NCI-H2029 treated with DMSO at 0.1 percent for 48 hours (cell line): ENCODE data around the gene RSPH1.

Experiments
- DNase-seq: peaks from one replicate; lab custom pipeline; 2025; lab: John Stamatoyannopoulos, UW

Gene RSPH1

DNA sequence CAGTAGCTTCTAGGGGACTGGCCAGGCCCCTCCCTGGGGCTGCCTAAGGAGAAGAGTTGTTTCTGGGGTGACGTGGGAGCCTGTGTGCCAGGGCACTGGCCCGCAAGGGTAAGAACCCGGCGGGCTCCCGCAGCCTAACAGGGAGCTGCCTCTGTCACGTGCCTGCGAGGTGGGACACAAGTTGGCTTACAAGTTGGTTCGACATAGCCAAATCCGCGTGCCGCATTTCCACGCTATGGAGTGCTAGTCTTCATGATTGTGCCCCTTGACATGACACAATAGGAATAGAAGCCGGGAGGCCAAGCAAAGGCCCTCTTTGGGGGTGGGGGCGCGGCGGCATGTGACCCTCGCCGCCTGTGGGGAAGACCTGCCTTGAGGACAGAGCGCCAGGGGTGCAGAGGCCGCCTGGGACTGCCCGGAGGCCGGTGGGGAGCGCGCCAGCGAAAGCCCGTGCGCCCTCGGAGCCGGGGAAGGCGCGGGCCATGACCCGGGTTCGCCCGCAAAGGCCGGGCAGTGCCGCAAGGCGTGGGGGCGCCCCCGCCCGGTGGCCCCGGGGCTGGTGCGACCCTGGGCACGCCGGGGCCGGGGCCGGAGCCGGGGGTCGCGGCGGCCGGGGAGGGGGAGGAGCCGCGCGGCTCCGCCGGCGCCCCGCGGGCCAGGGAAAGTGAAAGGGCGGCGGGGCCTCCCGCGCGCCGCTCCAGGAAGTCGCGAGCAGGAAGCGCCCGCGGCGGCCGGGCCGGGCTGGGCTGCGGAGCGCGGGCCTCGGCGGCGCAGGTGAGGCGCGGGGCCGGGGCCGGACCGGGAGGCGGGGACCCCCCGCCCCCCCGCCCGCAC is 17.3 kb upstream of the RSPH1 start, which contains the start of gene SLC37A1:
Gene SLC37A1, plus strand, starts transcription at position 702 of the 834 bp plus-strand sequence. CDS start 4,603 bp downstream, outside the sequence.
- no peak for DNase-seq

GRCh38 chr21:42512346-42513034 is 16.5 kb upstream of the RSPH1 start:
- DNase-seq: no peak

DNA sequence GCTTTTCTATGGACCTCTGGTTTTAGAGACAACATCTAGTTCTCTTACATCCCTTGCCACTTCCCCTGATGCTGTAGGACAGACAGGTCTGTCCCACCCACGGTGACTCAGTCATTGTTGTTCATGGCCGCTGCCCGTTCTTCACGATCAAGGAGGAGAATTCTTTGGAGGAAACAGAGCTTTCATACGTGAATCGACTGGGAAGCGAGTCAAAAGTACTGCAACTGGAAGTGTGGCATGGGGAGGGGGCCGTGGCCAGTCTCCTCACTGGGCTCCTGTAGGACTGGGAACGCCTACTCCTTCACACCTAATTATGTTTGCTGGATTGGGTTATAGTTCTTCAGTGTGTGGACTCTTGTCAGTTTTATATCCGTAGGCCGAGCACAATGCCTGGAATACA is 13.2 kb upstream of the RSPH1 start:
- no peak for DNase-seq

- DNase-seq: no peak
Measured at GRCh38 chr21:42508371-42508770, 12.3 kb upstream of the RSPH1 start.

GRCh38 chr21:42507418-42507817 is 11.4 kb upstream of the RSPH1 start:
- no peak for DNase-seq

GRCh38 chr21:42505090-42505726 is 9.2 kb upstream of the RSPH1 start:
- DNase-seq: no peak

DNA sequence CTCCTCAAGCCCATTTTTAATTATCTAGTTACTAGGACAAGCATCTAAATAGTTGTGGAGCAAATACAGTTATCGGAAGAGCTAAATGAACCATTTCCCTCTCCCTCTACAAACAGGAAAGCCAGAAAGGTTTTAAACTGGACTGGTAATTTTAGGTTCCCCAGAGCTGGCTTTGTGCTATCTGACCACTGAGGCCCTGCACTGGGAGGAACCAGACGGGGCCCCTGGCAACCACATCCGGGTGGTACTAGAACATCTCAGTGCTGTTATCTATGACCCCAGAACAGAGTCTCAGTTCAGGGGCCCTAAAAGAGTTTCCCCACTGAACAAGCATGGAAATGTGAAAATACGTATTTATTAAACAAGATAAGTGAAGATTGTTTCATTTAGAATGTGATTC is 7.7 kb upstream of the RSPH1 start:
- DNase-seq: no peak

- DNase-seq: no peak
Measured at GRCh38 chr21:42500736-42501135, 4.7 kb upstream of the RSPH1 start.

- DNase-seq: no peak
Measured at GRCh38 chr21:42500225-42500624, 4.2 kb upstream of the RSPH1 start.

- no peak for DNase-seq
Measured at GRCh38 chr21:42499444-42500112, 3.6 kb upstream of the RSPH1 start.

- DNase-seq: no peak
Measured at GRCh38 chr21:42498012-42498411, 2.0 kb upstream of the RSPH1 start.

DNA sequence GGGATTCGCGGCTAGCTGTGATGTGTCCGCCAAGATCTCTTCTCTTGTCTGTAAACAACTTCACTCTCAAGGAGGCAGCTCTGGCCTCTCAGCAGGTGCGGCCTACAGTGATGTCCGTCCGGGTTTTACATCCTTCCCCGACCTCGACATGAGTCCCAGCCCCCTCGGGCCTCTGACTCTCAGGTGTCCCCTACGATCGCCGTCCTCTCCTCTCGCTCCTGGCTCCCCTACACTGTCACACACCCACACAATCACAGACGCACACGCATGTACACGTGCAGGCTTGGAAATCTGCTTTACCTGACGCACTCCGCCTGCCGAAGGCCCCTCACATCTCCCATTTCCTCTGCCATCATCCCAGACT is 797 bp upstream of the RSPH1 start:
- DNase-seq: no peak

GRCh38 chr21:42495765-42496119 is 282 bp downstream of the RSPH1 start:
- no peak for DNase-seq

GRCh38 chr21:42495027-42495426 is 997 bp downstream of the RSPH1 start:
- no peak for DNase-seq

DNA sequence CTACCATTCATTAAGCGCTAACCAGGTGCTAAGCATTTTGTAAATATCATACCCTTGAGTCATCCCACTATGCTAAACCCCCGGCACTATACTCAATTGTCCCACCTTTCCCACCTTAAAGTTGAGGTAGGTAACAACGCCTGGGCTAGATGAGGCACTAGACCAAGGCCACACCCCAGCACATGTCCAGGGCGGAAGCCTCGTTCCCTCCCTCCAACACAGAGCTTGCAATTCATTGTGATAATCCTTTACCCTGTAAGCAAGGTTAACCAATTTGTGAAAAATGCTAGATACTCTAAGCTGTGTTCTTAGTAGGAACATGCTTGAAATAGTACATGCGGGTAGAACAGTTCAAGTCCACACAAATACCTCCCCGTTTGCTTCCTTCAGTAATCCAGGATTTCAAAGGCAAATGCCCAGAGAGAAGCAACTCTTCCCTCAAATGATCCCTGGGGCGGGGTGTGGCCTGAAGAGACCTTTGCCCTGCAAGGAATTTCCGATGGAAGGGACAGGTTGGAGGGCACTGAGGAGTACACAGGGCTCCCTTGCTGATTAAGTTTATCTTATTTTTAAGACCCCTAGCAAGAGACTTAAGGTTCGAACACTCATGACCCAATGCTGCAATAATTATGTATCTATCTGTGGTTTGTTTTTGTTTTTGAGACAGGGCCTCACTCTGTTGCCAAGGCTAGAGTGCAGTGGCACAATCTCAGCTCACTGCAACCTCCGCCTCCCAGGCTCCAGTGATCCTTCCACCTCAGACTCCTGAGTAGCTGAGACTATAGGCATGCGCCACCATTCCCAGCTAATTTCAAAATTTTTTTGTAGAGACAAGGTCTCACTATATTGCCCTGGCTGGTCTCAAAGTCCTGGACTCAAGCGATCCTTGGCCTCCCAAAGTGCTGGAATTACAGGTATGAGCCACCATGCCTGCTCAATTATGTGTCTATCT is 2.6 kb downstream of the RSPH1 start:
- DNase-seq: no peak

- no peak for DNase-seq
Measured at GRCh38 chr21:42492201-42492600, 3.8 kb downstream of the RSPH1 start.

DNA sequence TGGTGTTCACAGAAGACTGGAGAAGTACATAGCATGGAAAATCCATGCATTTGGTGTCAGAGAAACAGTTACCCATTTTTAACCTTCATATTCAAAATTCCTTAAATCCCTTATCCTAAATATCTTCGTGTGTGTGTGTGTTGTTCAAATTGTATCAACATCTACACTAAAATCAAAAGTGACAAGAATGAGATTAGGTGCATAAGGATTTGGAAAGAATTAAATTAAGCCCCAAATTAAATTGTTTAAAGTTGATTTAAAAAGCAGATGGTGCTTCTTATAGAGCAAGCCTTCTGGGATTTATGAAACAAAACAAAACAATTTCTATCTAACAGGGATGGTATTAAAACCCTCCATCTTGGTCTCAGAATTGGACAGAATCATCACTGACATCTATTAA is 4.7 kb downstream of the RSPH1 start:
- DNase-seq: no peak

- DNase-seq: no peak
Measured at GRCh38 chr21:42490720-42491119, 5.3 kb downstream of the RSPH1 start.

DNA sequence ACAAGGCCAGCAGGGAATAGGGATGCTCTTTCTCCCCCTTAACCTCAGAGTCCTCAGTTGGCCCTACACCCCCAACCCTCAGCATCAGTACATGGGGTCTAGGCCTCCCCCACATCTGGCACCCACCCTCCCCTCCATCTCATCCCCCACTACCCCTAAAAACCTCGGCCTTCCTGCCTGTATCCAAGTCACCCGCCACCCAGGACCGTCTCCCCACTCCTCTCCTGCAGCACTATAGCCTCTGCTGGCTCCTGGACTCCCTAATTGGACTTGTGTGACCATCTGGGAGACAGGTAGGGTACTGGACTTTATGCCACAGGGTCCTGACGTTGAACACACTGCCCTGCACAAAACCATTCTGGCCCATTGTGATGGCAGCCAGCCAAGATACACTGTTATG is 6.0 kb downstream of the RSPH1 start:
- no peak for DNase-seq

DNA sequence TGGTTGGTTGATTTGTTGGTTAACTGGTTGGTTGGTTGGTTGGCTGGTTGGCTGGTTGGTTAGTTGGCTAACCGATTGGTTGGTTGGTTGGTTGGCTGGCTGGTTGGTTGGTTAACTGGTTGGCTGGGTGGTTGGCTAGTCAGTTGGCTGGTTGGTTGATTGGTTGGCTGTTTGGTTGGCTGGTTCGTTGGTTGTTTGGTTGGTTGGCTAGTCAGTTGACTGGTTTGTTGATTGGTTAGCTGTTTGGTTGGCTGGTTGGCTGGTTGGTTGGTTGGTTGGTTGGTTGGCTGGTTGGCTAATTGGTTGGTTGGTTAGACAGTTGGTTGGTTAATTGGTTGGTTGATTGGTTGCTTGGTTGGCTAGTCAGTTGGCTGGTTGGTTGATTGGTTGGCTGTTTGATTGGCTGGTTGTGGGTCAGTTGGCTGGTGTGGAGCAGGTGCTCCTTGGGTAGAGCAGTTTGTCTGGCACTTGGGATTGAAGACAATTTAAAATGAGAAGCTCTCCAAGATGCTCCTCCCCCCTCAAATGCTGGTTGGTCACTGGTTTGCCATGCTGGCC is 6.9 kb downstream of the RSPH1 start:
- DNase-seq: no peak

- no peak for DNase-seq
Measured at GRCh38 chr21:42486531-42486930, 9.5 kb downstream of the RSPH1 start.
